HL-60 (cell line): ENCODE data around the gene CRELD2.

Source experiments
- DNase-seq, 2 experiments: peaks; one replicate each; pipeline ENCODE4 v3.0.0-alpha.2; 2010 to 2020; ENCODE audit warnings: low read depth in 1 of 2, low spot score in 1 of 2
- H3K27ac ChIP-seq: fragments of 250-450 bp; sonication (Bioruptor Pico); replicated peaks from 2 replicates; pipeline ENCODE4 v1.5.1; 2020; ENCODE audit warnings: mild to moderate bottlenecking, moderate library complexity
- H3K27me3 ChIP-seq: fragments of 250-450 bp; sonication (Bioruptor Pico); 2 replicates; pipeline ENCODE4 v1.5.1; 2021; ENCODE audit warnings: mild to moderate bottlenecking, moderate library complexity; ENCODE audit not compliant: insufficient read depth, poor library complexity, severe bottlenecking
- H3K4me3 ChIP-seq: replicated peaks from 2 replicates; pipeline ENCODE4 v1.5.1; 2011; ENCODE audit warnings: mild to moderate bottlenecking, control low read depth, low read length; ENCODE audit not compliant: insufficient read depth
- CTCF ChIP-seq: IDR thresholded peaks from one replicate; pipeline ENCODE4 v1.5.1; 2011; ENCODE audit warnings: low read length, control low read depth, inconsistent platforms; ENCODE audit not compliant: insufficient read depth
- GABPA ChIP-seq: IDR thresholded peaks from 2 replicates; pipeline ENCODE4 v1.6.1; 2012; ENCODE audit warnings: low read depth
- POLR2AphosphoS5 ChIP-seq: IDR thresholded peaks from 2 replicates; pipeline ENCODE4 v1.6.1; 2012; ENCODE audit warnings: low read depth
- REST ChIP-seq: IDR thresholded peaks from 2 replicates; pipeline ENCODE4 v1.6.1; 2012; ENCODE audit warnings: low read depth; ENCODE audit not compliant: insufficient replicate concordance
- SPI1 ChIP-seq: IDR thresholded peaks from 2 replicates; pipeline ENCODE4 v1.6.1; 2012; ENCODE audit warnings: low read depth, mild to moderate bottlenecking, borderline replicate concordance

Gene CRELD2

GRCh38 chr22:49930596-49931412, 12.4 kb downstream of the CRELD2 start:
- DNase-seq, result peak; percentile 73 to 91
- Histone ChIP-seq H3K4me3 (no peak overlapping the region), H3K27me3 (no peaks in the 10 kb centered on the region), H3K27ac (no peak overlapping the region)
- TF ChIP-seq CTCF (peak; percentile 78), REST (no peak), POLR2AphosphoS5 (no peak), SPI1 (peak; percentile 87), GABPA (no peak)

- no peaks in the 10 kb centered on the region for H3K27me3 ChIP-seq
- no peak for TF ChIP-seq SPI1
- TF ChIP-seq GABPA, result no peak
- TF ChIP-seq CTCF, result no peak
- TF ChIP-seq REST, result no peak
- TF ChIP-seq POLR2AphosphoS5, result no peak
- no peak overlapping the region for H3K27ac ChIP-seq
- H3K4me3 ChIP-seq, result no peak overlapping the region
- no peak for DNase-seq
Measured at GRCh38 chr22:49933236-49934159, 15.1 kb downstream of the CRELD2 start.

GRCh38 chr22:49934160-49934890, 15.9 kb downstream of the CRELD2 start:
- TF ChIP-seq REST (no peak), CTCF (no peak), POLR2AphosphoS5 (no peak), GABPA (no peak), SPI1 (no peak)
- no peak for DNase-seq
- Histone ChIP-seq H3K27ac (no peak overlapping the region), H3K4me3 (no peak overlapping the region), H3K27me3 (no peaks in the 10 kb centered on the region)
